Measurements from ENCODE around the gene STK25. TPM values are rescaled to one million over a fixed set of nuclear protein-coding genes. Genes with fewer than 3 reads are reported as not detected.

STK25 gene
- total RNA-seq, 1 donor from 2014 or later: 296 TPM

GRCh38 chr2:241535871-241536655, 27.7 kb upstream of the STK25 start:
- TF ChIP-seq CTCF (IDR thresholded peaks at IDR 0.05; ENCODE audit: unreplicated experiment): no peak
- H3K9me3 Mint-ChIP-seq (ENCODE audit: unreplicated experiment): no peaks in the 10 kb centered on the region
- H3K36me3 Mint-ChIP-seq (ENCODE audit: low read depth, unreplicated experiment): no peaks in the 10 kb centered on the region
- peaks cover 5% of the 10 kb centered on the region for H3K4me1 Mint-ChIP-seq (ENCODE audit: unreplicated experiment)
- H3K4me3 Mint-ChIP-seq (ENCODE audit: unreplicated experiment): no peak overlapping the region
- H3K27ac Mint-ChIP-seq (ENCODE audit: unreplicated experiment): no peak overlapping the region
- peaks cover 7% of the 10 kb centered on the region for H3K27me3 Mint-ChIP-seq (ENCODE audit: unreplicated experiment)
- no peak for DNase-seq (ENCODE audit: low spot score)

- Mint-ChIP-seq H3K9me3 (ENCODE audit: unreplicated experiment) (no peaks in the 10 kb centered on the region), H3K4me3 (ENCODE audit: unreplicated experiment) (no peak overlapping the region), H3K36me3 (ENCODE audit: low read depth, unreplicated experiment) (no peaks in the 10 kb centered on the region), H3K27me3 (ENCODE audit: unreplicated experiment) (peaks cover 7% of the 10 kb centered on the region), H3K4me1 (ENCODE audit: unreplicated experiment) (peaks cover 2% of the 10 kb centered on the region), H3K27ac (ENCODE audit: unreplicated experiment) (no peak overlapping the region)
- no peak for TF ChIP-seq CTCF (IDR thresholded peaks at IDR 0.05; ENCODE audit: unreplicated experiment)
- DNase-seq (ENCODE audit: low spot score): no peak
Observed at GRCh38 chr2:241534701-241535375, 26.5 kb upstream of the STK25 start.

- TF ChIP-seq CTCF (IDR thresholded peaks at IDR 0.05; ENCODE audit: unreplicated experiment): no peak
- Mint-ChIP-seq H3K4me3 (ENCODE audit: unreplicated experiment) (no peak overlapping the region), H3K27me3 (ENCODE audit: unreplicated experiment) (peaks cover 7% of the 10 kb centered on the region), H3K4me1 (ENCODE audit: unreplicated experiment) (peaks cover 2% of the 10 kb centered on the region), H3K9me3 (ENCODE audit: unreplicated experiment) (no peaks in the 10 kb centered on the region), H3K36me3 (ENCODE audit: low read depth, unreplicated experiment) (no peaks in the 10 kb centered on the region), H3K27ac (ENCODE audit: unreplicated experiment) (no peak overlapping the region)
- no peak for DNase-seq (ENCODE audit: low spot score)
Observed at GRCh38 chr2:241534293-241534692, 25.9 kb upstream of the STK25 start.

GRCh38 chr2:241532733-241533601, 24.6 kb upstream of the STK25 start:
- no peak for TF ChIP-seq CTCF (IDR thresholded peaks at IDR 0.05; ENCODE audit: unreplicated experiment)

More at GRCh38 chr2:241532733-241533601, 24.6 kb upstream of the STK25 start:
- no peaks in the 10 kb centered on the region for H3K36me3 Mint-ChIP-seq (ENCODE audit: low read depth, unreplicated experiment)
- H3K4me1 Mint-ChIP-seq (ENCODE audit: unreplicated experiment): peaks cover 2% of the 10 kb centered on the region
- no peak overlapping the region for H3K4me3 Mint-ChIP-seq (ENCODE audit: unreplicated experiment)
- DNase-seq (ENCODE audit: low spot score): no peak
- H3K27ac Mint-ChIP-seq (ENCODE audit: unreplicated experiment): no peak overlapping the region
- peaks cover 2% of the 10 kb centered on the region for H3K27me3 Mint-ChIP-seq (ENCODE audit: unreplicated experiment)
- H3K9me3 Mint-ChIP-seq (ENCODE audit: unreplicated experiment): no peaks in the 10 kb centered on the region

Data from endothelial cell (in vitro differentiated cells).